GM19023 (cell line): ENCODE results near the gene FGF11.

Source experiments
- ATAC-seq: cut with Tn5 transposase; IDR thresholded peaks from one replicate; pipeline ENCODE4 v1.9.1; 2021; ENCODE audit warnings: mild to moderate bottlenecking, moderate library complexity; ENCODE audit not compliant: unreplicated experiment

Gene FGF11

GRCh38 chr17:7408252-7408727 is 31.0 kb upstream of the FGF11 start:
- no peak for ATAC-seq

DNA sequence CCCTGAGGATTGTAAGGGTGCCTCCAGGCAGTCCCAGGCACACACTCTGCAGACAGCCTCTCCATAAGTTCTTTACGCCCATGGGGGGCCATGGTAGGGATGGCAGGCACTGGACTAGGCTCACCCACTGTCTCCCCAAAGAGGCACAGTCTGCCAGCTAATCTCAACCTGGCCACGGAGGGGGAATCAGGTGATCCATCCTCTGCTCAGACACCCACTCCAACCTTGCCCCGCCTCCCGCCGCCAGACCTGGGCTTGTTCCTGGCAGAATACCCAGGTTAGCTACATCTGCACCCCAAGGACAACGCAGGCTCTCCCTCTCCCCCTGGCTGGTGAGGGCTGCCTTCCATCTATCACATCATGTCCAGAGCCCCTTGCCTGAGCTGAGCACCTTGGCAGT is 30.4 kb upstream of the FGF11 start:
- ATAC-seq: no peak

GRCh38 chr17:7409716-7410115 is 29.6 kb upstream of the FGF11 start:
- no peak for ATAC-seq

DNA sequence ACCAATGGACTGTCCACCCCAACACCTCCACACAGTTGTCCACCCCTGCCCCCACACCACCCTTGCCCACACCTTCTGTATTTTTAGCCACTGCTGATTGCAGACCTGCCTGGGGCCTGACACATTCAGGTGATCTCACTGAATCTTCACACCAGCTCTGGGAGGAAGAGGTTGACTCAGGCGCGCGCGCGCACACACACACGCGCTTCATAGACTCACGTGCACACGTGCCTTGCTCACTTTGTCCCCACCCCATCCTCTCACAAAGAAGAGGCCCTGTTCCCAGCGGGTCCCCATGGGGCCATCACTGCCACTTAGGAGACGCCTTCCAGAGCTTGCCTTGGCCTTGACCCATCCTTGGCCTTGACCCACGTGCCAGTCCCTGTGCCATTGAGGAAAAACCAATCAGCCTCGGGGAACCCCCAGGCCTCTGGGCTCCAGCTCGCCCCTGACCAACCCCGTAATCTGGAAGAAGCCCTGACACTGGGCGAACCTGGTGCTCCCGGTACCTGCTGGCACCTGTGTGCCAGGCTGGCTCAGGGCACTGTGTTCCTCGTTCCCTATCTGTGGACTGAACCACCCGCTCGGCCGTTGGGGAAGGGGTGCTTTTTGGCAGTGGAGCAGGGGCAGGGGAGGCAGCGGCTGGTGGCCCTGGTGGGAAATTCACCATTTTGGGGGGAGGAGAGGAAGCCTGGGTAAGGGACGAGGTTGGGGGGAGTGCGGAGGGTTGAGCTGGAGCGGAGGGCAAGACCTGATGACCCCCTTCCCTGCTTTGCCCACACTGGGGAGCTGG is 28.5 kb upstream of the FGF11 start:
- no peak for ATAC-seq

DNA sequence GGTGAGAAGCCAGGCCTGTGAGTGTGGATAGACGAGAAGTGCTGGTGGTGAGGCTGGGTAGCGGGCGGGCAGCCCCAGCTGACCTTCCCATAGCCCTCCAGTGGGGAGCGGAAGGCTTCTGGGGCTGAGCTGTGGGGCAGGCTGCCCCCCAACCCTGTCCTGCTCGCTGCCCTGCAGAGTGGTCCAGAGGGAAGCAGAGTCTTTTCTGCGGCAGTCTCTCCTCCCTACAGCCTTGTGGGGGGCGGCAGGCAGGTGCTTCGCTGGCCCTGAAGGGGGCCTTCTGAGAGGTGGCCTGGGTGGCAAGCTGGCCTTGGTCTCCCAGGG is 27.9 kb upstream of the FGF11 start:
- no peak for ATAC-seq

DNA sequence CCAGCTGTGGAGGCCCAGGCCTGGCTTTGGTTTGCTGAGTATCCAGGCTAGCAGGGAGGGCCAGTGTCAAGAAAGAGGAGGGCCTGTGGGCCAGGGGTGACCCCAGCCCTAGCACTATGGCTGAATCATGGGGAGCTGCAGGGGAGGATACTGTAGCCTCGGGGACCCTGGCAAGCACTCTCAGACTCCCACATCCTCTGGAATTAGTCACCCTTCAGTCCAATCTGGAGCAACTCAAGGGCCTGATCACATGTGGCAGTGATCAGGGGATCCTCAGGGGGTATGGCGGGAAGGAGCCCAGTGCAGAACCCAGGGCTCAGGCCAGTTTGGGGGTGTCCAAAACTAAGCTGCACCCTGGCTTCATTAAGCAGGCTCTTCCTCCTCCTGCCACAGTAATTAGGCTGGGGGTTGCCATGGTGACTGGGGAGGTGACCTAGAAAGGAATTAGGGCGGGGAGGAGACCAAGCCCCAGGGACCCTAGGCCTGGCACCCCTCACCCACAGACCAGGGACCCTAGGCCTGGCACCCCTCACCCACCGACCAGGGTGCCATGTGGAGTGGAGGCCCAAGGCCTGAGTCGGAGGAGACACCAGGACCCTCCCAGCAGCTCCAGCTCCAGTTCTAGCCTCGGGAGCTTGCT is 25.8 kb upstream of the FGF11 start:
- no peak for ATAC-seq

DNA sequence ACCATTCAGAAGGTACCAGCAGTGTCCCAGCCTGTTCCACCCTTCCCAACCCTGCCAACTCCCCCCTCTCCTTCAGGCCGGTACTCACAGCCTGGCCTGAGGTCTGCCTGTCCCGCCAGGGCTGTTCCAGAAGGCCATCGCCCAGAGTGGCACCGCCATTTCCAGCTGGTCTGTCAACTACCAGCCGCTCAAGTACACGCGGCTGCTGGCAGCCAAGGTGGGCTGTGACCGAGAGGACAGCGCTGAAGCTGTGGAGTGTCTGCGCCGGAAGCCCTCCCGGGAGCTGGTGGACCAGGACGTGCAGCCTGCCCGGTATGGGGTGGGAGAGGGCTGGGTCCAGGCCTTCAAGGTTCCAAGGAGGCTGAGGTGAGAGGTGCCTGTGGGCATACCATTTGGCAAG is 24.5 kb upstream of the FGF11 start:
- ATAC-seq: no peak

DNA sequence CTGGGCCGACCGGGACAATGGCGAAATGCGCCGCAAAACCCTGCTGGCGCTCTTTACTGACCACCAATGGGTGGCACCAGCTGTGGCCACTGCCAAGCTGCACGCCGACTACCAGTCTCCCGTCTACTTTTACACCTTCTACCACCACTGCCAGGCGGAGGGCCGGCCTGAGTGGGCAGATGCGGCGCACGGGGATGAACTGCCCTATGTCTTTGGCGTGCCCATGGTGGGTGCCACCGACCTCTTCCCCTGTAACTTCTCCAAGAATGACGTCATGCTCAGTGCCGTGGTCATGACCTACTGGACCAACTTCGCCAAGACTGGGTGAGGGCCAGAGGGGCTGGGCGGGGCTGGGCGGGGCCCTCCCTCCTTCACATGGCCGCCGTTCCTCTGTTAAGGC is 23.5 kb upstream of the FGF11 start:
- ATAC-seq: no peak

DNA sequence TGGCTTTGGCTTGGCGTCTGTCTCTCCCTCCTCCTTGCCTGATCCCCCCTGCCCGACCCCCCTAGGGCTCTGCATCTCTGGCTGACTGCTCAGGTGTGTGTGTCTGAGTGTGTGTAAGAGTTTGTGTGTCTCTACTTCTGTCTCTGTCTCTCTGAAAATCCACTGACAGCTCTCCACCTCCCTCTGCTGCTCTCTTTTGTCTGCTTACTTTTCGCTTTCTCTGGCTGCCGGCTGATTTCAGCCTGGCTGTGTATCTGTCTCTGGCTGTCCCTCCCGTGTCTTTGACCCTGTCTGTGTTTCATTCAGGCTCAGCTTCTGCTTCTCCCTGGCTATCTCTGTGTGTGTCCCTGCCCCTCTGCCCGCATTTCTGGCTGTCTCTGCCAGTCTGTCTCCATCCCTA is 23.0 kb upstream of the FGF11 start:
- no peak for ATAC-seq

GRCh38 chr17:7417056-7417655 is 22.2 kb upstream of the FGF11 start:
- ATAC-seq: no peak

GRCh38 chr17:7418472-7419152 is 20.7 kb upstream of the FGF11 start:
- ATAC-seq: no peak

DNA sequence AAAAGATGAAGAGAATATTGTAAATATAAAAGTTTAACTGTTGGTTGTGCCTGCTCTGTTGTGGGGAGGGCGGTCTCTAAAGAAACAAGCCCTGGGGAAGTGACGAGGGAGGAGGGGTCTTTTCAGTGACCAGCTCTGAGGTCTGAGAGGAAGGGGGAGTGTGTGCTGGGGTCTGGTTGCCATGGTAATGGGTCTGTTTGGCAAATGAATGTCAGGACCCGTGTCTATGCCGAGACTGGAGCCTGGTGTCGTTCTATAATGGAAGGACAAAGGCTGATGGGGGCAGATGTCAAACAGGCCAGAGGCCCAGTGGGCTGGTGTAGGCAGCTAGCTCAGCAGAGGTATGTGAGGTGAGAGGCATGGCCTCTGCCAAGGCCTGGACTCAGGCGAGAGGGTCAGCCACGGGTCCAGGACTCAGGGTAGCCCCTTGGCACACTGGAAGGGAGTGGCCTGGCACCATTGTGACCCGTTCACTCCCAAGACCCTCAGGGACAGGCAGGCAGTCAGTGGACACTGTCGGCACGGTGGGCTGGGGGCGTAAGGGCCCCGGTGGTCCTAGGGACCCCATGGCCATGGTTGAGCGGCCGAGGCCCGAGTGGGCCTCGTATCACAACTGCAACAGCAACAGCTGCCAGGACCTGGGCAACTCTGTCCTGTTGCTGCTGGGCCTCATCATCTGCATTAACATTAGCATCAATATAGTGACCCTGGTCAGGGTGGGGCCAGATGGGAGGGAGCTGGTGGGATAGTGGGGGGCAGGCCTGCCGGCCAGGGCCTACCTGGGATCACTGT is 19.3 kb upstream of the FGF11 start, which contains the start of gene SPEM1:
Gene SPEM1, plus strand, starts transcription at position 506 of the 792 bp plus-strand sequence. Its CDS starts 61 bp downstream, at position 567.
- ATAC-seq: no peak

DNA sequence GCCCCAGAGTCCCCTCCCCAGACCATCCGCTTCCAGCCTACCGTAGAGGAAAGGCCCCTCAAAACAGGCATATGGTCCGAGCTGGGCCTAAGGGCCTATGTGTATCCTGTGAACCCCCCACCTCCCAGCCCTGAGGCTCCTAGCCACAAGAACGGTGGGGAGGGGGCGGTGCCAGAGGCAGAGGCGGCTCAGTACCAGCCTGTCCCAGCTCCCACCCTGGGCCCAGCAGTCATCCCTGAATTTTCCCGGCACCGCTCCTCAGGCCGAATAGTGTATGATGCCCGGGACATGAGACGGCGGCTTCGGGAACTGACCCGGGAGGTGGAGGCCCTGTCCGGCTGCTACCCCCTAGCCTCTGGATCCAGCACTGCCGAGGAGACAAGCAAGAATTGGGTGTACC is 18.1 kb upstream of the FGF11 start:
- no peak for ATAC-seq

DNA sequence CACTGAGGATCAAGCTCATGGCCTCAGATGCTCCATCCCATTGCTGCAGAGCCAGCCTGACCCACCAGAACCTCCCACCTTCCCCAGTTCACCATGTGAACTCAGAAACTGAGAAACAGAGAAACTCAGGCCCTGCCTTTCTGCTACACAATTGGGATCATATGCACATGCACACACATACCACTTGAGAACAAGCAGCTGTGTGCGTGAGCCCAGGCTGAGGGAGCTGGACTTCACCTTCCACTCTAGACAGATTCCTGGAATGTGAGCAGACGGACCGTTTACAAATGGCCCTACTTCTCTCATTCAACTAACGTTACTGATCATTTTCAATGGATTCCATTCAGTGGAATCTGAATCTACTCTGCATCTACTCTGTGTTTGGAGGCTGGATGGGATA is 15.6 kb upstream of the FGF11 start:
- ATAC-seq: no peak

DNA sequence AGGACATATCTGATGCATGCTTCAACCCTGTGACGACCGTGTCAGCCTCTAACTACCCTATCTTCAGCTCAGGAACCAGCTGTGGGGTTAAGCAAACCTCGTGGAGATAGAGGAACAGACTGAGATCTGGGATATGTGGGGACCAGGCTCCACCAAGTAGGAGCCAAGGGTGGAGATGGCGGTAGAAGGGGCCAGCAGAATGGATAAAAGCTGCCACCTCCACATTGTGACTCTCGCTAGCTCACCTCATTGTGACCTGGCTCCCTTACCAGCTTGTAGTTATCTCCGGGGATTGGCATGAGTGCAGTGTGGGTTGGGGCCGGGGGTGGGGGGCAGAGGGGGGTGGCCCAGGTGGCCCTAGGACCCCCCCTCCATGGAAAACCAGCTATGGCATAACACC is 14.0 kb upstream of the FGF11 start, which contains the start of gene SPEM2:
Gene SPEM2, plus strand, starts transcription at position 301 of the 400 bp plus-strand sequence. Its CDS starts 73 bp downstream, at position 374.
- ATAC-seq: no peak

- no peak for ATAC-seq
These were observed 13.6 kb upstream of the FGF11 start for GRCh38 chr17:7425756-7426155.

- ATAC-seq: no peak
These were observed 13.0 kb upstream of the FGF11 start for GRCh38 chr17:7426203-7426863.

GRCh38 chr17:7426896-7427489 is 12.3 kb upstream of the FGF11 start:
- ATAC-seq: no peak

- ATAC-seq: no peak
These were observed 11.8 kb upstream of the FGF11 start for GRCh38 chr17:7427549-7427948.

GRCh38 chr17:7428557-7428956 is 10.8 kb upstream of the FGF11 start, which contains the start of gene SPEM3:
SPEM3 (plus strand) TSS chr17:7428857; CDS start chr17:7428903, 46 bp downstream.
- ATAC-seq: no peak
